Measurements from ENCODE around the gene TNRC6C.

GRCh38 chr17:78125138-78125913 lies 166.8 kb downstream of the TNRC6C start:
- TF ChIP-seq CTCF (IDR thresholded peaks at IDR 0.05; ENCODE audit: low read depth, low read length, missing input control), result no peak
- TF ChIP-seq RAD21 (IDR thresholded peaks at IDR 0.05), result no peak
- no peak for TF ChIP-seq SP1 (IDR thresholded peaks at IDR 0.05)
- TF ChIP-seq TAF1 (conservative IDR thresholded peaks at IDR 0.05), result no peak
- no peak for TF ChIP-seq REST (IDR thresholded peaks at IDR 0.05)
- TF ChIP-seq, protein P1, sequence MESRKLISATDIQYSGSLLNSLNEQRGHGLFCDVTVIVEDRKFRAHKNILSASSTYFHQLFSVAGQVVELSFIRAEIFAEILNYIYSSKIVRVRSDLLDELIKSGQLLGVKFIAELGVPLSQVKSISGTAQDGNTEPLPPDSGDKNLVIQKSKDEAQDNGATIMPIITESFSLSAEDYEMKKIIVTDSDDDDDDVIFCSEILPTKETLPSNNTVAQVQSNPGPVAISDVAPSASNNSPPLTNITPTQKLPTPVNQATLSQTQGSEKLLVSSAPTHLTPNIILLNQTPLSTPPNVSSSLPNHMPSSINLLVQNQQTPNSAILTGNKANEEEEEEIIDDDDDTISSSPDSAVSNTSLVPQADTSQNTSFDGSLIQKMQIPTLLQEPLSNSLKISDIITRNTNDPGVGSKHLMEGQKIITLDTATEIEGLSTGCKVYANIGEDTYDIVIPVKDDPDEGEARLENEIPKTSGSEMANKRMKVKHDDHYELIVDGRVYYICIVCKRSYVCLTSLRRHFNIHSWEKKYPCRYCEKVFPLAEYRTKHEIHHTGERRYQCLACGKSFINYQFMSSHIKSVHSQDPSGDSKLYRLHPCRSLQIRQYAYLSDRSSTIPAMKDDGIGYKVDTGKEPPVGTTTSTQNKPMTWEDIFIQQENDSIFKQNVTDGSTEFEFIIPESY (IDR thresholded peaks at IDR 0.05), result no peak
- TF ChIP-seq, protein P2, sequence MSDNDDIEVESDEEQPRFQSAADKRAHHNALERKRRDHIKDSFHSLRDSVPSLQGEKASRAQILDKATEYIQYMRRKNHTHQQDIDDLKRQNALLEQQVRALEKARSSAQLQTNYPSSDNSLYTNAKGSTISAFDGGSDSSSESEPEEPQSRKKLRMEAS (IDR thresholded peaks at IDR 0.05), result no peak
